Measurements from ENCODE around the gene ERRFI1. TPM values are rescaled to one million over a fixed set of nuclear protein-coding genes. Genes with fewer than 3 reads are reported as not detected.

The ERRFI1 gene
- total RNA-seq, 3 donors from 2014 or later = 48.5 to 84.0 (median 50.2) TPM

- Histone ChIP-seq H3K36me3 (ENCODE audit: low read depth) (no peaks in the 10 kb centered on the region), H3K4me1 (ENCODE audit: low read depth) (peaks cover 20% of the 10 kb centered on the region), H3K4me3 (peak overlapping the region; percentile 79), H3K9me3 (no peaks in the 10 kb centered on the region)
- DNase-seq (no peak), ATAC-seq (no peak)
- TF ChIP-seq, protein P1, sequence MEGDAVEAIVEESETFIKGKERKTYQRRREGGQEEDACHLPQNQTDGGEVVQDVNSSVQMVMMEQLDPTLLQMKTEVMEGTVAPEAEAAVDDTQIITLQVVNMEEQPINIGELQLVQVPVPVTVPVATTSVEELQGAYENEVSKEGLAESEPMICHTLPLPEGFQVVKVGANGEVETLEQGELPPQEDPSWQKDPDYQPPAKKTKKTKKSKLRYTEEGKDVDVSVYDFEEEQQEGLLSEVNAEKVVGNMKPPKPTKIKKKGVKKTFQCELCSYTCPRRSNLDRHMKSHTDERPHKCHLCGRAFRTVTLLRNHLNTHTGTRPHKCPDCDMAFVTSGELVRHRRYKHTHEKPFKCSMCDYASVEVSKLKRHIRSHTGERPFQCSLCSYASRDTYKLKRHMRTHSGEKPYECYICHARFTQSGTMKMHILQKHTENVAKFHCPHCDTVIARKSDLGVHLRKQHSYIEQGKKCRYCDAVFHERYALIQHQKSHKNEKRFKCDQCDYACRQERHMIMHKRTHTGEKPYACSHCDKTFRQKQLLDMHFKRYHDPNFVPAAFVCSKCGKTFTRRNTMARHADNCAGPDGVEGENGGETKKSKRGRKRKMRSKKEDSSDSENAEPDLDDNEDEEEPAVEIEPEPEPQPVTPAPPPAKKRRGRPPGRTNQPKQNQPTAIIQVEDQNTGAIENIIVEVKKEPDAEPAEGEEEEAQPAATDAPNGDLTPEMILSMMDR (IDR thresholded peaks at IDR 0.05) = no peak
- intact Hi-C loops (cut with DNase I, micrococcal nuclease) = loop anchor here in 1 of 2 donors (10.0 kb wide), 1 partner anchor 110 kb away; no protein-coding TSS in a partner anchor
Measured at GRCh38 chr1:8025061-8025670, 943 bp downstream of the ERRFI1 start.

DNA sequence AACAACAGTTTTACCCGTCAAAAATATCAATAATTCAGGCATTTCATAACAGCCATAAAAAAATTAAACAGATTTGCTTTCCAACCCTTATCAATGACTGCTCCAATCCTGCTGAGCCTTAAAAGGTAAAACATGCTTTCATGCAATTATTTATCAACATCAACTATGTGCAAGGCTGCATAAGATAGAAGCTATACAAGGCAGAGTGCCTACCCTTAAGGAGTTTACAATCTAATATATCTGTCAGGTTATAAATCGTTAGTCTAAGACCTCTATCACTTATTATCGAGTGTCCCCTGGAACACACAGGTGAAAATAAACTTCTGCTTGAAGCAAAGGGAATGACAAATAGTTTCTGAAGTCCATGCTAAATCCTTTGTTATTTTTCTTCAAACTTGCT is 1.8 kb downstream of the ERRFI1 start:
- no peak overlapping the region for H3K4me3 ChIP-seq
- DNase-seq = no peak
- H3K4me1 ChIP-seq (ENCODE audit: low read depth) = peaks cover 19% of the 10 kb centered on the region
- TF ChIP-seq, protein P1 (IDR thresholded peaks at IDR 0.05) = no peak
- no peaks in the 10 kb centered on the region for H3K9me3 ChIP-seq
- no peak for ATAC-seq
- intact Hi-C loops (cut with DNase I, micrococcal nuclease) = loop anchor here in 1 of 2 donors (10.0 kb wide), 1 partner anchor 110 kb away; no protein-coding TSS in a partner anchor
- no peaks in the 10 kb centered on the region for H3K36me3 ChIP-seq (ENCODE audit: low read depth)

DNA sequence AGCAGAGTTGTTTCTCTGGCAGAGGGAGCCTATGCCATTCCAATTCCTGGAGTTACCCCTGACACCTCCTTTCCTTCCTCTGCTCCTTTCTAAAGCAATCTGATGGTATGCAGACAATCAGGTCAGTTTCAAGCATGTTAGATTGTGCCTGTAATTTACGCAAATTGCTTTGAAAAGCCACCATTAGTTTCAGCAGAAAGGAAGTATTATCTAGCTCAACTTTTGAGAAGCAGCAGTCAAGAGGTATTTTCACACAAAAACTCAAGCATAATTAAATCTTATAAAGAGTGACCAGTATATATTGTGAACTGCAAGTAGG is 2.2 kb downstream of the ERRFI1 start:
- ATAC-seq (no peak), DNase-seq (no peak)
- H3K36me3 ChIP-seq (ENCODE audit: low read depth) = no peaks in the 10 kb centered on the region
- TF ChIP-seq, protein P1 (IDR thresholded peaks at IDR 0.05) = no peak
- intact Hi-C loops (cut with DNase I, micrococcal nuclease) = loop anchor here in 1 of 2 donors (10.0 kb wide), 1 partner anchor 111 kb away; no protein-coding TSS in a partner anchor
- H3K4me3 ChIP-seq = no peak overlapping the region
- peaks cover 15% of the 10 kb centered on the region for H3K4me1 ChIP-seq (ENCODE audit: low read depth)
- H3K9me3 ChIP-seq = no peaks in the 10 kb centered on the region

- no peak for ATAC-seq
- Histone ChIP-seq H3K4me3 (no peak overlapping the region), H3K36me3 (ENCODE audit: low read depth) (no peaks in the 10 kb centered on the region), H3K9me3 (no peaks in the 10 kb centered on the region), H3K4me1 (ENCODE audit: low read depth) (peaks cover 10% of the 10 kb centered on the region)
- DNase-seq = no peak
- TF ChIP-seq, protein P1 (IDR thresholded peaks at IDR 0.05) = no peak
- intact Hi-C loops (cut with DNase I, micrococcal nuclease) = loop anchor here in 1 of 2 donors (10.0 kb wide), 1 partner anchor 111 kb away; no protein-coding TSS in a partner anchor
Measured at GRCh38 chr1:8023287-8023994, 2.7 kb downstream of the ERRFI1 start.

- TF ChIP-seq, protein P1 (IDR thresholded peaks at IDR 0.05) = no peak
- Histone ChIP-seq H3K36me3 (ENCODE audit: low read depth) (no peaks in the 10 kb centered on the region), H3K9me3 (no peaks in the 10 kb centered on the region), H3K4me1 (ENCODE audit: low read depth) (peaks cover 5% of the 10 kb centered on the region), H3K4me3 (no peak overlapping the region)
- intact Hi-C loops (cut with DNase I, micrococcal nuclease) = loop anchor here in 1 of 2 donors (10.0 kb wide), 1 partner anchor 112 kb away; no protein-coding TSS in a partner anchor
- ATAC-seq (no peak), DNase-seq (no peak)
Measured at GRCh38 chr1:8022395-8023286, 3.5 kb downstream of the ERRFI1 start.

Measured in mucosa of descending colon (tissue), 3 donors.